ENCODE data around the gene IL2RA. TPM values are rescaled to one million over a fixed set of nuclear protein-coding genes. Genes with fewer than 3 reads are reported as not detected.

IL2RA gene
- total RNA-seq, 2 experiments from 2014 or later: 184 to 201 TPM

DNA sequence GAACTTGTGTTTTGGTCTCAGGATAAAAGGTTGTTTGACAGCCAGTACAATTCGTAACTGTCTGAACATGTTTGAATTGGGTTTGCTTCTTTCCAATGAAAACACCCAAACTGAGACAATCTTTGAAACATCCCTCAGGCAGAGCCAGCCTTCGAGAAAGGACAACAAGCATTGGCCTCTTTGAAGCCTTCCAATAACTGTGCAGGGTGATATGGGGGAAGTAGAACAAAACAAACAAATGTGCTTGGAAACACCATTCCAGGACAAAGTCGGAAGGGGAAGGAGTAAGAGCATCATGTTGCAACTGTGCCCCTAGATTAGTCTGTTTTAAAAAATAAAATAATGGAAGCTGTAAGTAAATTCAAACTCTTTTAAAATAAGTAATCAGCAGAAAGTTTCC is 39.5 kb downstream of the IL2RA start:
- DNase-seq: no peak
- no peak for ATAC-seq (ENCODE audit: low read depth)
- peaks cover 35% of the 10 kb centered on the region for H3K4me1 Mint-ChIP-seq
- peaks cover 3% of the 10 kb centered on the region for H3K9me3 Mint-ChIP-seq
- no peak overlapping the region for H3K4me3 Mint-ChIP-seq
- peaks cover 65% of the 10 kb centered on the region for H3K36me3 Mint-ChIP-seq
- no peaks in the 10 kb centered on the region for H3K27me3 Mint-ChIP-seq
- H3K27ac Mint-ChIP-seq: peak overlapping the region; percentile 51
- POLR2A ChIA-PET: interaction anchor here (1.0 kb wide), 1 partner anchor 28 kb away, joined by 4 read pairs; no protein-coding TSS in a partner anchor

DNA sequence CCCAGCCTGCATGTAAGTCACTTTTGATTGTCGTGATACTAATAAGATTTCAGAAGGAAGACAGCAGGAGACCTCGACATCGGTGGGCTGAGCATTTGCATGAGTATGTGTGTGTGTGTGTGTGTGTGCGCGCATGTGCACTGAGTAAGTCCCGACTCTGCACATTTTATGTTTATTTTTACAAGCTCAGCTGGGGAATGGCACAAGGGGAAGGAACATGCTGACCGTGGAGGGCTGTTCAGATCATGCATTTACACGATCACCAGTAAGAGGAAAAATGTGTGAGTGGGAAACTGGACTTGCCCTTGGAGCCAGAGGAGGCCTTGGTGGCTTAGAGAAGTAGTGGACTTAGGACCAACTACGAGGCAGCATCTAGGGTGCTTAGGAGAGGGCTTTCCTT is 41.3 kb downstream of the IL2RA start:
- DNase-seq: no peak

DNA sequence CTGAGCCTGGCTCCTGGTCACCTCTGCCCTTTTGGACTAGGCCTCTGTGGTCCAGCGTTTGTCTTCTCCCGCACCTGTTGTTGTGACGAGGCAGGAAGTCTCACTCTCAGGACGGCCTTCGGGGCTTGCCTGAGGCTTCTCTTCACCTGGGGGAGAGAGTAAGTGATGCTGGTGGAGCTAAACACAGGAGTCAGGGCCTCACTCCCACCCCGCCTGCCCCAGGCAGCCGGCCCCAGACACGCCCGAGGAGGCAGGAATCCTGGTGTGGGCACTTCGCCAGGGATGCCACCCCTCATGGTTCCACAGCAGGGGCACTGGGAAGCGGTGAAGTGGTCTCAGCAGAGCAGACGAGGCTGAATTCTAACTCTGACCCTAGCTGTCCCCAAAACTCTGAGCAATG is 42.4 kb downstream of the IL2RA start:
- peaks cover 58% of the 10 kb centered on the region for H3K36me3 Mint-ChIP-seq
- H3K4me1 Mint-ChIP-seq: peaks cover 49% of the 10 kb centered on the region
- no peak for ATAC-seq (ENCODE audit: low read depth)
- H3K27me3 Mint-ChIP-seq: no peaks in the 10 kb centered on the region
- peaks cover 3% of the 10 kb centered on the region for H3K9me3 Mint-ChIP-seq
- H3K4me3 Mint-ChIP-seq: no peak overlapping the region
- H3K27ac Mint-ChIP-seq: peak overlapping the region; percentile 44
- no peak for DNase-seq
- POLR2A ChIA-PET: interaction anchor here (0.6 kb wide), 1 partner anchor 35 kb away, joined by 3 read pairs; no protein-coding TSS in a partner anchor

More for the DNA sequence above, 41.3 kb downstream of the IL2RA start:
- Mint-ChIP-seq H3K9me3 (peaks cover 3% of the 10 kb centered on the region), H3K4me1 (peaks cover 41% of the 10 kb centered on the region), H3K36me3 (peaks cover 61% of the 10 kb centered on the region), H3K27ac (peak overlapping the region; percentile 63), H3K4me3 (no peak overlapping the region), H3K27me3 (no peaks in the 10 kb centered on the region)
- POLR2A ChIA-PET: no interaction called here
- no peak for ATAC-seq (ENCODE audit: low read depth)

DNA sequence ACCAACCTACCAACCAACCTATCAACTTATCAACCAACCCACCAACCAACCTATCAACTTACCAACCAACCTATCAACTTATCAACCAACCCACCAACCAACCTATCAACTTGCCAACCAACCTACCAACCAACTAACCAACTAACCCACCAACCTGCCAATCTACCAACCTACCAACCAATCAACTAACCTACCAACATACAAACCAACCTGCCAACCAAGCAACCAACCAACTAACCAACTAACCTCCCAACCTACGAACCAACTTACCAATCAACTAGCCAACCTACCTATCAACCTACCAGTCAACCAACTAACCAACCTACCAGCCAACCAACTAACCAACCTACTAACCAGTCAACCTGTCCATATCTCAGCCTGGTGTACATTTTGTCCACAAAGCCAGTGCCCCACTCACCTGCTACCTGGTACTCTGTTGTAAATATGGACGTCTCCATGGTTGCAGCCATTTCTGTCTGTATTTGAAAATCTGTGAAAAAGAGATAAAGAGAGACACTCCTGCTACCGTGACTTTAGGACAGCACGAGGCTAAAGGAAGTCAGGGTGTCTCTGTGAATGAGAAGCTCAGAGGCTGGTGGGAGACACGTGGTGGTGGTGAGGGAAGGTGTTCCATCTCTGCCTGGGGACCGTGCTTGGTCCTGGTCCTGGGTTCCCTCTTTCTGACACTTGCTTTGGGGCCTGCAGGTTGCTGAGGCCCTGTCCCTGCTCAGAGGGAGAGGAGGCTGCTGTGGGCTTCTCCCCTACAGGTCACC is 43.0 kb downstream of the IL2RA start:
- no peak for DNase-seq

DNA sequence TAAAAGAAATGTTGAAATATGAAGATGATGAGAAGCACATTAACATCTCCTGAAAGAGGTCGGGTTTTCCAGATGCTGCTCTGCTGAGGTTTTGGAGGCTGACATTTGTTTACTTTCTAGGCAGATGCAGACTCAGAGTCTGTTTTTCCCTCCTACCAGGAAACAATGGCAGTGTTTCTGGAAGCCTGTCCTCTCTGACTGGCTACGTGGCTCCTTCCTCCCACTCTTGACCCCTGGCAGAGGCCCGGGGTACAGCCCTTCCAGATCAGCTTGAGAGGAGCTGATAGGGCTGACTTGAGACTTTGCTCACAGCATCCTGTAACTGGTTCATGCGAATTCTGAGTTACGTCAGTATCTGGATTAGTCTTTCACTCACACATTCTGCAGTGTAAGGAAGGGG is 43.7 kb downstream of the IL2RA start:
- H3K36me3 Mint-ChIP-seq: peaks cover 56% of the 10 kb centered on the region
- DNase-seq (no peak), ATAC-seq (ENCODE audit: low read depth) (no peak)
- no peaks in the 10 kb centered on the region for H3K27me3 Mint-ChIP-seq
- H3K4me1 Mint-ChIP-seq: peaks cover 47% of the 10 kb centered on the region
- H3K27ac Mint-ChIP-seq: peak overlapping the region; percentile 86
- no peak overlapping the region for H3K4me3 Mint-ChIP-seq
- peaks cover 3% of the 10 kb centered on the region for H3K9me3 Mint-ChIP-seq
- POLR2A ChIA-PET: interaction anchor here (1.0 kb wide), 1 partner anchor 32 kb away, joined by 4 read pairs; no protein-coding TSS in a partner anchor

More for the DNA sequence above, 43.0 kb downstream of the IL2RA start:
- peak overlapping the region; percentile 86 for H3K27ac Mint-ChIP-seq
- peaks cover 55% of the 10 kb centered on the region for H3K36me3 Mint-ChIP-seq
- H3K27me3 Mint-ChIP-seq: no peaks in the 10 kb centered on the region
- peaks cover 51% of the 10 kb centered on the region for H3K4me1 Mint-ChIP-seq
- no peak overlapping the region for H3K4me3 Mint-ChIP-seq
- POLR2A ChIA-PET: interaction anchor here (0.6 to 1.0 kb wide), 2 partner anchors 32 to 35 kb away, joined by 3 to 4 read pairs; no protein-coding TSS in a partner anchor
- no peak for ATAC-seq (ENCODE audit: low read depth)
- H3K9me3 Mint-ChIP-seq: peaks cover 3% of the 10 kb centered on the region

DNA sequence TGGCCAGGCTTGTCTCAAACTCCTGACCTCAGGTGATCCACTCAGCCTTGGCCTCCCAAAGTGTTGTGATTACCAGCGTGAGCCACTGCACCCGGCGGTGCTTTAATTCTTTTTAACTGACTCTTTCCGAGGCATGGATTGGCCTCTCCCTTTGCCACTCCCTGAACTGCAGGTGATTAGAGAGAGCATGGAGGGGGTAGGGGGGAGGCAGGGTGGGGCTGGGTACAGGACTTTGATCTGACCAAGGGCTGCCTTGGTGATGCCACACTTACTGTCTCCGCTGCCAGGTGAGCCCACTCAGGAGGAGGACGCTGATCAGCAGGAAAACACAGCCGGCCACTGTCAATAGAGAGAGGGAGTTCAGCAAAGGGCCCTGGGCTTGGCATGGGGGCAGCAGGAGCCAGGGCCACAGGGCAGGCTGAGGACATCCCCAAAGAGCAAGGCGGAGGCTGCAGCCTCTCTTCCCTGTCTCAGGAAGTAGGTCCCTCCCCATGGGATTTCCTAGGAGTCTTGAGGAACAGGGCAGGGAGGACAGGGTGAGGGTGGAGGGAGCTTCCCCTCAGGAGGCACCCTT is 44.3 kb downstream of the IL2RA start:
- POLR2A ChIA-PET: interaction anchor here (1.5 kb wide), 1 partner anchor 33 kb away, joined by 4 read pairs; no protein-coding TSS in a partner anchor
- Mint-ChIP-seq H3K4me1 (peaks cover 47% of the 10 kb centered on the region), H3K9me3 (peaks cover 3% of the 10 kb centered on the region), H3K36me3 (peaks cover 58% of the 10 kb centered on the region), H3K27ac (no peak overlapping the region), H3K4me3 (no peak overlapping the region), H3K27me3 (no peaks in the 10 kb centered on the region)
- ATAC-seq (ENCODE audit: low read depth): no peak
- DNase-seq: no peak

DNA sequence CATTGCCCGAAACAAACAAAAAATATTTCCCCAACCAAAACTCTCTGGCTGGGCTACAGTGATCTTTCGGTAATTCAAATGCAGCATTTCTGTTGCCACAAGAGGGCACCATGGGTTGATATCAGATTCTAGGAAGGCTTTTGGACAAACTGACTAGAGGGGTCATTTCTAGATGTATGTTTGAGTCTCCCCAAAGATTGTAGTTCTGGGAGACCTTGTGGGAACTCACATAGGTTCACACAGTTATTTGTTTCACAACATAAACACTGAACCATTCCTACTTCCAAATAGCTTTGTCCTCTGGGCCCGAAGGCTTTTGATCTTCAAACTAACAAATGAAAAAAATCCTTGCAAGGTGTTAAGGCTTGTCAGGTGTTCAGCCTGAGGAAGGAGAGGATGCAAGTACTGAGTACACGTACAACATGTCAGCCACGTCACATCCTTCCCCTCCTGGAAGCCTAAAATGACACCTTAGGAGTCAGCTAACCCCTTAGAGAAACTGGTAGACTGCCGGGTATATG is 47.9 kb downstream of the IL2RA start:
- Mint-ChIP-seq H3K27ac (peak overlapping the region; percentile 88), H3K27me3 (no peaks in the 10 kb centered on the region), H3K9me3 (peaks cover 3% of the 10 kb centered on the region), H3K4me3 (peak overlapping the region; percentile 33), H3K4me1 (peaks cover 41% of the 10 kb centered on the region), H3K36me3 (peaks cover 50% of the 10 kb centered on the region)
- POLR2A ChIA-PET: interaction anchor here (0.8 to 1.6 kb wide), 7 partner anchors 12 to 72 kb away, joined by 3 to 9 read pairs (median 5); partner anchors contain the start of gene IL15RA
- DNase-seq (no peak), ATAC-seq (ENCODE audit: low read depth) (peak; percentile 88)

DNA sequence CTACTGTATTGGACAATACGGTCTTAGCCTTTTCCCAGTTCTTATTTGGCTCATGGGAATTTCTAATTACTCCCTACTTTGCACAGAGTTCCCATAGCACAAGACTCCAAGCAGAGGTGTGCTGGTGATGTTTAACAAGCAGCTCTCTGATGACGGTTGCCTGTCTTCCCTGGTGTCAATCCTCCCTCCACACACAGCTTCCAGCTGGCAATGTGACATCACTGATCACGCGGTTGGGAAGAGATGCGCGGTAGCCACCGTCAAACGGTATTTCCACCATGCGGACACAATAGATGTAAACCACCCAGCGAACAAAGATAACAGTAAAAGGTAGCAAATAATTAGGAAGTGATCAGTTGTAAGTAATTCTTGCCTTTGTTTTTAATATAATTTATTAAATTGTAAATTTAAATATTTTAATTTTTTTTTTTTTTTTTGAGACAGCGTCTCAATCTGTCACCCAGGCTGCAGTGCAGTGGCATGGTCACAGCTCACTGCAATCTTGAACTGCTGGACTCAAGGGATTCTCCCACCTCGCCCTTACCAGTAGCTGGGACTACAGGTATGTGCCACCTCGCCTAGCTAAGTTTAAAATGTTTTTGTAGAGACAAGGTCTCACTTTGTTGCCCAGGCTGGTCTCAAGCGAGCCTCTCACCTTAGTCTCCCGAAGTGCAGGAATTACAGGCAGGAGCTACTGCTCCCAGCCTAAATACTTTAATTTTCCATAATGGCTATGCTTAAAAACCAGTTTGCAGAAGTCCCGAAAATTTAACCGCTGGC is 48.6 kb downstream of the IL2RA start:
- no peaks in the 10 kb centered on the region for H3K27me3 Mint-ChIP-seq
- peaks cover 36% of the 10 kb centered on the region for H3K4me1 Mint-ChIP-seq
- peak overlapping the region; percentile 88 for H3K27ac Mint-ChIP-seq
- H3K4me3 Mint-ChIP-seq: no peak overlapping the region
- POLR2A ChIA-PET: interaction anchor here (0.6 to 1.6 kb wide), 8 partner anchors 12 to 73 kb away, joined by 3 to 9 read pairs (median 4); partner anchors contain the start of gene IL15RA
- peaks cover 46% of the 10 kb centered on the region for H3K36me3 Mint-ChIP-seq
- DNase-seq (no peak), ATAC-seq (ENCODE audit: low read depth) (no peak)
- no peaks in the 10 kb centered on the region for H3K9me3 Mint-ChIP-seq

DNA sequence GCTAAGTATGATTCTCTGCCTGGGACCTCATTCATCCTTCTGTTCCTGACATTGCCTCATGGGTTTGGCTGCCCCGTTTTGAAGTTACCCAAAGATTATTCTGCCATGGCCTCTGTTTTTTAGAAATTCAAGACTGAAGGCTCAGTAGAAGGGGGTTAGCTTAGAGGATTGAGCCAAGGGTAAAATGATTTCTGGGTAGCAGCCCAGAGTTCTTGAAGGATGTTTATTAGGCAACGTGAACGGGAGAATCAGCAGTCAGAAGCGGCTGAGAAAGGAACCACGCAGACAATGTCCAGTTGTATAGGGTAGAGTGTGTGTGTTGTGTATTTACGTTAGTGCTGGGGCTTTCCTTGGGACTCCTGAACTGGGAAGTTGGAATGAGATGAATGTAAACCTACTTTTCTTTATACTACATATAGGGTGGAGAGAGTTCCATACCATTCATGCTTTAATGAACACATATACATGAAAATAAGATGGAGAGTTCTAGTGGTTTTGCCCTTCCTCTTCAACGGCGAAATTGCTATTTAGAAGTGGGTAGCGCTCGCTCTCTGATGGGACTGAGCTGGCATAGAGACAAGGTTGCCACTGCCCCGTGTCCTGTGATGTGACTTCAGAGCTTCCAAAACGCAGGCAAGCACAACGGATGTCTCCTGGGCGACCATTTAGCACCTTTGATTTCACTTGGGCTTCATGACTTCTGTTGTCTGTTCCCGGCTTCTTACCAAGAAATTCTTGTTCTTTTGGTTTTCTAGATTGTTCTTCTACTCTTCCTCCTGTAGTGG is 49.9 kb downstream of the IL2RA start:
- Mint-ChIP-seq H3K27me3 (peaks cover 2% of the 10 kb centered on the region), H3K27ac (peak overlapping the region; percentile 21), H3K36me3 (peaks cover 44% of the 10 kb centered on the region), H3K9me3 (no peaks in the 10 kb centered on the region), H3K4me1 (peaks cover 34% of the 10 kb centered on the region), H3K4me3 (no peak overlapping the region)
- DNase-seq (no peak), ATAC-seq (ENCODE audit: low read depth) (no peak)
- POLR2A ChIA-PET: no interaction called here

DNA sequence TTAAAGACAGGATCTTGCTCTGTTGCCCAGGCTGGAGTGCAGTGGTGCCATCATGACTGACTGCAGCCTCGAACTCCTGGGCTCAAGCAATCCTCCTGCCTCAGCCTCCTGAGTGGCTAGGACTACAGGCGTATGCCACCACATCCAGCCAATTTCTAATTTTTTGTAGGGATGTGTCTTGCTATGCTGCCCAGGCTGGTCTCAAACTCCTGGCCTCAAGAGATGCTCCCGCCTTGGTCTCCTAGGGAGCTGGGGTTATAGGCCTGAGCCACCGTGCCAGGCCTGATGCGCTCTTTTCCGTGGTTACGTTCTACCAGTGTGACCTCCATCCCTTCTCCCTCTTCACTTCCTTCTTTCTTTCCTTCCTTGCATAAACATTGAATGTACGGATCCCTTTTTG is 50.6 kb downstream of the IL2RA start:
- Mint-ChIP-seq H3K27ac (peak overlapping the region; percentile 17), H3K4me1 (peaks cover 29% of the 10 kb centered on the region), H3K9me3 (peaks cover 3% of the 10 kb centered on the region), H3K36me3 (peaks cover 40% of the 10 kb centered on the region), H3K4me3 (no peak overlapping the region), H3K27me3 (peaks cover 2% of the 10 kb centered on the region)
- POLR2A ChIA-PET: no interaction called here
- DNase-seq: no peak
- no peak for ATAC-seq (ENCODE audit: low read depth)

DNA sequence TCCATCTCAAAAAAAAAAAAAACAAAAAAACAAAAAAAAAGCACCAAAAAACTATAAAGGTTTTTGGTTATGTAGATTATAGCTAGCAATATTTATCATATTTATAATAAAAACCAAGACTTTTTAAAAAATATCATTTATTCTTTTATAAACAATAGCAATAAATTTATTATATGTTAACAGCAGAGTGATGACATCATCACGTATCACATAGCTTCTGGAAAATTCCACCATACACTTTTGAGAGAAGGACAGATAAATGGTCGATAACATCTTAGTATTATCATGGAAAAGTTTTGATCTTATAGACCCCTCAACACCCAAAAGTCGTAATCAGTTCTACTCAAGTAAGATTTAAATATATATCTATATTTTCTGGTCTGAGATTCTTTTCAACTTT is 51.6 kb downstream of the IL2RA start:
- POLR2A ChIA-PET: interaction anchor here (0.7 to 1.2 kb wide), 2 partner anchors 17 to 23 kb away, joined by 3 to 4 read pairs; no protein-coding TSS in a partner anchor
- Mint-ChIP-seq H3K9me3 (peaks cover 3% of the 10 kb centered on the region), H3K27me3 (peaks cover 2% of the 10 kb centered on the region), H3K4me1 (peaks cover 22% of the 10 kb centered on the region), H3K4me3 (no peak overlapping the region), H3K27ac (no peak overlapping the region), H3K36me3 (peaks cover 37% of the 10 kb centered on the region)
- DNase-seq (no peak), ATAC-seq (ENCODE audit: low read depth) (no peak)

DNA sequence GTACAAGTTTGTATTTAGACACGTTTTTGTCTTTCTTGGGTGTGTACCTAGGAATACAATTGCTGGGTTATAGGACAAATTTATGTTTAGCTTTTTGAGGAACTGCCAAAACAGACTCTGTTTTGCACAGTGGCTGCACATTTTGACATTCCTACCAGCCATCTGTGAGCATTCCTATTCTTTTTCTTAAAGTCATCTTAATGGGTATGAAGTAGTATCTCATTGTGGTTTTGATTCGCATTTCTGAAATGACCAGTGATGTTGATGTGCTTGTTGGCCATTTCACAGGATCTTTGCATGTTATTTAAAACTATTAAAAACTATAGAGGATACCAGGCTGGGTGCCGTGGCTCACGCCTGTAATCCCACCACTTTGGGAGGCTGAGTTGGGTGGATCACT is 52.2 kb downstream of the IL2RA start:
- Mint-ChIP-seq H3K4me1 (peaks cover 17% of the 10 kb centered on the region), H3K27ac (no peak overlapping the region), H3K4me3 (no peak overlapping the region), H3K27me3 (peaks cover 2% of the 10 kb centered on the region), H3K9me3 (peaks cover 3% of the 10 kb centered on the region), H3K36me3 (peaks cover 37% of the 10 kb centered on the region)
- DNase-seq: no peak
- ATAC-seq (ENCODE audit: low read depth): no peak
- POLR2A ChIA-PET: interaction anchor here (1.2 kb wide), 1 partner anchor 18 kb away, joined by 3 read pairs; no protein-coding TSS in a partner anchor
